ENCODE data around the gene TBC1D2B. TPM values are rescaled to one million over a fixed set of nuclear protein-coding genes. Genes with fewer than 3 reads are reported as not detected.

The TBC1D2B gene
- total RNA-seq, 1 experiment from 2014 or later: 18.3 TPM

DNA sequence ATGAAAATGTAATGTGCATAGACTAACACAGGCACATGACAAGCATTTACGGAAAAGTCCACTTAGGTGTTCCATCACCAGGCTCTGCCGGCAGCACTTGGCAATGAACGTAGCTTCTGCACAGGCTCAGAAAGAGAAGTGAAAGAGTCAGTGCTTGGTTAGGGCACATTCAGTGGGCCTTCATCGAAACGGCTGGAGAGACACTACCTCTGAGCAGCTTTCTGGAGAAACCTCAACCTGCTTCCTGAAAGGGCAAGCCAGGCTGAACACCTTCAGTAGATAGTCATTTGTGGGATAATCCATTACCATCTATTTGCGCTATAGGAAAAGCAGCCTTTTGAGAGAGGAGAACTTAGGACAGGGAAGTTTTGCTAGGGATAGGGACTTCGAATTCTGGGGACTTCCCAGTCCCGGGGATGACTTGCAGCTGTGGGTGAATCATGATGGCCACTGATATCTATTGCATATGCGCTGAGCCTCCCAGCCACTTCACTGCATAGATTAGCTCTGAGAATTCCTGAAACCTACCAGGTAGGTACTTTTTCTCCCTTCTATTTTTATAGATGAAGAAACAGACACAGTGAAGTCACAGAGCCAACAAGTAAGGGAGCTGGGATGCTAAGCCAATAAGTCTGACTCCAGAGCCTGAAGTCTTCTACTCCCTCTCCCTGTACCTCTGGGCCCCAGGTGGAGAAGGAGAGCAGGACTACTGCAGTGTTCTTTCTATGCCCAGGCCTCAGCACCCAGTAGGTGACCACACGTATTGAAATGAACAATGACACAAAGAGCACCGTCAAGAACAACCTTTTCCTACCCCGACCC, 10.7 kb upstream of the TBC1D2B start:
- Mint-ChIP-seq H3K4me1 (no peaks in the 10 kb centered on the region), H3K36me3 (no peaks in the 10 kb centered on the region), H3K9me3 (no peaks in the 10 kb centered on the region), H3K4me3 (no peak overlapping the region), H3K27ac (no peak overlapping the region), H3K27me3 (ENCODE audit: low read depth) (peaks cover 25% of the 10 kb centered on the region)
- TF ChIP-seq AFF4 (CRISPR knock-in tag; IDR thresholded peaks at IDR 0.05; ENCODE audit: borderline replicate concordance) (no peak), GRHL2 (CRISPR knock-in tag; IDR thresholded peaks at IDR 0.05; ENCODE audit: insufficient replicate concordance, severe bottlenecking) (no peak), CDX4 (CRISPR knock-in tag; IDR thresholded peaks at IDR 0.05; ENCODE audit: borderline replicate concordance) (no peak), ZBTB21 (CRISPR knock-in tag; IDR thresholded peaks at IDR 0.05; ENCODE audit: borderline replicate concordance) (no peak), NR3C1 (CRISPR knock-in tag; conservative IDR thresholded peaks at IDR 0.05; ENCODE audit: low read depth) (no peak), ZNF512 (CRISPR knock-in tag; IDR thresholded peaks at IDR 0.05; ENCODE audit: borderline replicate concordance) (no peak), PRRX2 (CRISPR knock-in tag; IDR thresholded peaks at IDR 0.05) (no peak), TEAD1 (CRISPR knock-in tag; IDR thresholded peaks at IDR 0.05) (no peak)
- TF ChIP-seq, protein P1, sequence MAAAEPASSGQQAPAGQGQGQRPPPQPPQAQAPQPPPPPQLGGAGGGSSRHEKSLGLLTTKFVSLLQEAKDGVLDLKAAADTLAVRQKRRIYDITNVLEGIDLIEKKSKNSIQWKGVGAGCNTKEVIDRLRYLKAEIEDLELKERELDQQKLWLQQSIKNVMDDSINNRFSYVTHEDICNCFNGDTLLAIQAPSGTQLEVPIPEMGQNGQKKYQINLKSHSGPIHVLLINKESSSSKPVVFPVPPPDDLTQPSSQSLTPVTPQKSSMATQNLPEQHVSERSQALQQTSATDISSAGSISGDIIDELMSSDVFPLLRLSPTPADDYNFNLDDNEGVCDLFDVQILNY (CRISPR knock-in tag; IDR thresholded peaks at IDR 0.05): no peak
- CTCF ChIA-PET: interaction anchor here (1.4 to 5.0 kb wide), 2 partner anchors 20 to 88 kb away, joined by 4 to 15 read pairs; no protein-coding TSS in a partner anchor
- ATAC-seq (no peak), DNase-seq (ENCODE audit: low spot score) (no peak)
- POLR2A ChIA-PET: no interaction called here

DNA sequence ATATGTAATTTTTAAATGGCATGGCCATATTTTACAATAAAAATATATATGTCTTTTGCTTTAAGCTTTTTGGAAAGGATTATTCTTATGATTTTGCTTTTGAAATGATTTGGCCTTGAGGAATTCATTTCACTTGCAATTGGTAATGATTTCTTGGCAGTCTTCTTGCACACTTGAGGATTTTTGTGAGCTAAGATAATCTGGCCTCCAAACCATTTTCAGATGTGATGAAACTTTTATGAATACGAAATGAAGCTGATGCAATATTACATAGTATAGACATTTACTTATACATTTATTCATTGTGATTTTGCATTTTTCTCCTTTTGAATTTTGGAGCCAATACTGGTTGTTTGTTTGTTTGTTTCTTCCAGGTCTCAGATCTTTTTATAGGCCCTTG, 8.4 kb upstream of the TBC1D2B start:
- H3K9me3 Mint-ChIP-seq: no peaks in the 10 kb centered on the region
- ChIA-PET POLR2A (no interaction called here), CTCF (interaction anchor here (1.3 kb wide), 1 partner anchor 22 kb away, joined by 4 read pairs; no protein-coding TSS in a partner anchor)
- no peak overlapping the region for H3K27ac Mint-ChIP-seq
- ATAC-seq (no peak), DNase-seq (ENCODE audit: low spot score) (no peak)
- peaks cover 11% of the 10 kb centered on the region for H3K27me3 Mint-ChIP-seq (ENCODE audit: low read depth)
- no peaks in the 10 kb centered on the region for H3K4me1 Mint-ChIP-seq
- no peaks in the 10 kb centered on the region for H3K36me3 Mint-ChIP-seq
- no peak overlapping the region for H3K4me3 Mint-ChIP-seq
- TF ChIP-seq NFYB (CRISPR knock-in tag; conservative IDR thresholded peaks at IDR 0.05; ENCODE audit: low read depth): no peak
- TF ChIP-seq NFE2L1 (CRISPR knock-in tag; IDR thresholded peaks at IDR 0.05): no peak
- TF ChIP-seq NR2C2 (CRISPR knock-in tag; IDR thresholded peaks at IDR 0.05): no peak
- TF ChIP-seq NFATC4 (CRISPR knock-in tag; IDR thresholded peaks at IDR 0.05): no peak
- no peak for TF ChIP-seq CDX4 (CRISPR knock-in tag; IDR thresholded peaks at IDR 0.05; ENCODE audit: borderline replicate concordance)
- TF ChIP-seq, protein P2, sequence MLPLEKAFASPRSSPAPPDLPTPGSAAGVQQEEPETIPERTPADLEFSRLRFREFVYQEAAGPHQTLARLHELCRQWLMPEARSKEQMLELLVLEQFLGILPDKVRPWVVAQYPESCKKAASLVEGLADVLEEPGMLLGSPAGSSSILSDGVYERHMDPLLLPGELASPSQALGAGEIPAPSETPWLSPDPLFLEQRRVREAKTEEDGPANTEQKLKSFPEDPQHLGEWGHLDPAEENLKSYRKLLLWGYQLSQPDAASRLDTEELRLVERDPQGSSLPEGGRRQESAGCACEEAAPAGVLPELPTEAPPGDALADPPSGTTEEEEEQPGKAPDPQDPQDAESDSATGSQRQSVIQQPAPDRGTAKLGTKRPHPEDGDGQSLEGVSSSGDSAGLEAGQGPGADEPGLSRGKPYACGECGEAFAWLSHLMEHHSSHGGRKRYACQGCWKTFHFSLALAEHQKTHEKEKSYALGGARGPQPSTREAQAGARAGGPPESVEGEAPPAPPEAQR (CRISPR knock-in tag; IDR thresholded peaks at IDR 0.05): no peak
- TF ChIP-seq ETV6 (CRISPR knock-in tag; IDR thresholded peaks at IDR 0.05): no peak
- TF ChIP-seq, protein P3, sequence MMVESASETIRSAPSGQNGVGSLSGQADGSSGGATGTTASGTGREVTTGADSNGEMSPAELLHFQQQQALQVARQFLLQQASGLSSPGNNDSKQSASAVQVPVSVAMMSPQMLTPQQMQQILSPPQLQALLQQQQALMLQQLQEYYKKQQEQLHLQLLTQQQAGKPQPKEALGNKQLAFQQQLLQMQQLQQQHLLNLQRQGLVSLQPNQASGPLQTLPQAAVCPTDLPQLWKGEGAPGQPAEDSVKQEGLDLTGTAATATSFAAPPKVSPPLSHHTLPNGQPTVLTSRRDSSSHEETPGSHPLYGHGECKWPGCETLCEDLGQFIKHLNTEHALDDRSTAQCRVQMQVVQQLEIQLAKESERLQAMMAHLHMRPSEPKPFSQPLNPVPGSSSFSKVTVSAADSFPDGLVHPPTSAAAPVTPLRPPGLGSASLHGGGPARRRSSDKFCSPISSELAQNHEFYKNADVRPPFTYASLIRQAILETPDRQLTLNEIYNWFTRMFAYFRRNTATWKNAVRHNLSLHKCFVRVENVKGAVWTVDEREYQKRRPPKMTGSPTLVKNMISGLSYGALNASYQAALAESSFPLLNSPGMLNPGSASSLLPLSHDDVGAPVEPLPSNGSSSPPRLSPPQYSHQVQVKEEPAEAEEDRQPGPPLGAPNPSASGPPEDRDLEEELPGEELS (CRISPR knock-in tag; IDR thresholded peaks at IDR 0.05): no peak
- TF ChIP-seq, protein P1 (CRISPR knock-in tag; IDR thresholded peaks at IDR 0.05): no peak
- no peak for TF ChIP-seq CBFB (CRISPR knock-in tag; IDR thresholded peaks at IDR 0.05; ENCODE audit: low read depth)
- TF ChIP-seq, protein P4, sequence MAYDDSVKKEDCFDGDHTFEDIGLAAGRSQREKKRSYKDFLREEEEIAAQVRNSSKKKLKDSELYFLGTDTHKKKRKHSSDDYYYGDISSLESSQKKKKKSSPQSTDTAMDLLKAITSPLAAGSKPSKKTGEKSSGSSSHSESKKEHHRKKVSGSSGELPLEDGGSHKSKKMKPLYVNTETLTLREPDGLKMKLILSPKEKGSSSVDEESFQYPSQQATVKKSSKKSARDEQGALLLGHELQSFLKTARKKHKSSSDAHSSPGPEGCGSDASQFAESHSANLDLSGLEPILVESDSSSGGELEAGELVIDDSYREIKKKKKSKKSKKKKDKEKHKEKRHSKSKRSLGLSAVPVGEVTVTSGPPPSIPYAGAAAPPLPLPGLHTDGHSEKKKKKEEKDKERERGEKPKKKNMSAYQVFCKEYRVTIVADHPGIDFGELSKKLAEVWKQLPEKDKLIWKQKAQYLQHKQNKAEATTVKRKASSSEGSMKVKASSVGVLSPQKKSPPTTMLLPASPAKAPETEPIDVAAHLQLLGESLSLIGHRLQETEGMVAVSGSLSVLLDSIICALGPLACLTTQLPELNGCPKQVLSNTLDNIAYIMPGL (CRISPR knock-in tag; IDR thresholded peaks at IDR 0.05): no peak

All from WTC11 (cell line).